CD4-positive, alpha-beta T cell treated with Interferon gamma for 1 hour (primary cell): ENCODE measurements around the gene SPACDR.
"Not testable (repeated sequence)": the region's sequence is repeated elsewhere in the genome, so short reads cannot be mapped to it uniquely, and the experiment has no call there.

Experiments used
- DNase-seq: peaks from one replicate; pipeline ENCODE4 v3.0.0-alpha.2; 2020

The SPACDR gene

DNA sequence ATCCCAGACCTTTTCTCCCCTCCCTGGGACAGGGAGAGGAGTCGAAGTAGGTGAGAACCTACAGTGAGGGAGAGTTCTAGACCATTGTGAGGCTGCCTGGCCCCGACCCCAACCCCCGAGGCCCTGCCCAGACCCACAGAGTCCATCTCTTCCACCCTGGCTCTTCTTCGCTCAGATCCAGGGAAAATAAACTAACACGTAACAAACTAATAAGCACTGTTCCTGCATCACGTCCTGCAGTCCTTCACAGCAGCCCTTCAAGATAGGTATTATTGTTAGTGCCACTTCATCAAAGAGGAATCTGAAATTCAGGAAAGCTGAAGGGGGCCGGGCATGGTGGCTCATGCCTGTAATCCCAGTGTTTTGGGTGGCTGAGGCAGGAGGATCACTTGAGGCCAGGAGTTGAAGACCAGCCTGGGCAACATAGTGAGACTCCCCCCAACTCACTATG, at the start of gene SPACDR:
Gene SPACDR, minus strand, starts transcription at position 51 of the 451 bp plus-strand sequence. CDS start 235 bp downstream, outside the sequence.
- DNase-seq: no peak

DNA sequence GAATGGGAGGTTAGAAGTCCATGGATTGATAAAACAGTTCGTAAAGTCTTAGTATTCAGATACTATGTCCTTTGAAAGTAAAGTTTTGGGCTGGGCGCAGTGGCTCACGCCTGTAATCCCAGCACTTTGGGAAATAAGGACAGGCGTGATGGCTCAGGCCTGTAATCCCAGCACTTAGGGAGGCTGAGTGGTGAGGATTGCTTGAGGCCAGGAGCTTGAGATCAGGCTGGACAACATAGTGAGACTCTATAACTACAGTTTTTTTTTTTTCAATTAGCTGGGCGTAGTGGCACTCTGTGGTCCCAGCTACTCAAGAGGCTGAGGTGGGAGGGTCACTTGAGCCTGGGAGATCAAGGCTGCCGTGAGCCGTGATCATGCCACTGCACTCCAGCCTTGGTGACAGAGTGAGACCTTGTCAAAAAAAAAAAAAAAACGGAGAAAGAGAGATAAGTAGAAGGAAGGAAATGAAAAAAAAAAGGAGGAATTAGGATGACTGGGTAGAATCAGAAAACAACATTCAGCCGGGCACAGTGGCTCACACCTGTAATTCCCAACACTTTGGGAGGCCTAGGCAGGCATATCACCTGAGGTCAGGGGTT, 49.3 kb upstream of the SPACDR start:
- DNase-seq: no peak

DNA sequence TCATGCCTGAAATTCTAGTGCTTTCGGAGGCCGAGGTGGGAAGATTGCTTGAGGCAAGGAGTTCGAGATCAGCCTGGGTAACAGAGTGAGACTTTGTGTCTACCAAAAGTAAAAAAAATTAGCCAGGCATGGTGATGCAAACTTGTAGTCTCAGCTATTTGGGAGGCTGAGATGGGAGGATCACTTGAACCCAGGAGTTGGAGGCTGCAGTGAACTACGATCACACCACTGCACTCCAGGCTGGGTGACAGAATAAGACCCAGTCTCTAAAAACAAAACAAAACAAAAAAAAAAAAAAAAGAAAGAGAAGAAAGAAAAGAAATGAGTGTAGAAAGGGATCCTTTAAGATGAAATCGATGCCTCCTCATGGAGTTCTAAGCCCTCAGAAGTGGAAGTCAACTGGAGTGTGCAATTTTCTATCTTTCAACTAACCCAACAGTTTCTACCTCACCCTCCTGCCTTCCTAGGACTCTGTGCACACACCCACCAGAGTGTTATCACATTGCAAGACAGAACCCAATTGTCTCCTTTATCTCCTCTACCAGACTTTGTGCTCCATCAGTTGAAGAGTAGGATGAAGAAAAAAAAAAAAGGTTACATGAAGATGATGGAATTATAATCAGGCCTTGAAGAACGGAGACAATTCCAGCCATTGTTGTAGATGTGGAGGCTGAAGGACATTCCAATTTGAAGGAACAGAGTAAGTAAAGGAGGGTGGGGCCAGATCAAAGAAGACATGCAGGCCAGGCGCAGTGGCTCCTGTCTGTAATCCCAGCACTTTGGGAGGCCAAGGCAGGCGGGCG, 46.6 kb upstream of the SPACDR start:
- DNase-seq: no peak

DNA sequence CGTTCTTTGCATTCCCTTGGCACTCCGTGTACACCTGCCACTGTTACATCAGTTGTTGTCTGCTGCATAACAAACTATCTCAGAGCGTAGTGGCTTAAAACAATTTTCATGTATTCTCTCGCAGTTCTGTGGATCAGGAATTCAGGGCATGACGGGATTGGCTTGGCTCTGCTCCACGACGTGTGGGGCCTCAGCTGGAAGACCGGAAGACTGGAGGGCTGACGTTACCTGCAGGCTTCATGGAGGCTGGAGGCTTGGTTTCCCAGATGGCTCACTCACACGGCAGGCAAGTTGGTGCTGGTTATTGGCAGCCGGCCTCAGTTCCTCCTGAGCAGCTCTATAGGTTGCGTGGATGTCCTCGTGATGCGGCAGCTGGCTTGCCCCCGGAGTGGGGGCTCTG, 45.2 kb upstream of the SPACDR start:
- no peak for DNase-seq

- DNase-seq: no peak
These were observed 42.4 kb upstream of the SPACDR start for GRCh38 chr7:100506356-100506923.

- DNase-seq: no peak
These were observed 41.0 kb upstream of the SPACDR start for GRCh38 chr7:100504887-100505611.

- DNase-seq: not testable (repeated sequence)
These were observed 40.0 kb upstream of the SPACDR start for GRCh38 chr7:100504031-100504430.

- DNase-seq: not testable (repeated sequence)
These were observed 36.7 kb upstream of the SPACDR start for GRCh38 chr7:100500743-100501142.

GRCh38 chr7:100496509-100496908, 32.4 kb upstream of the SPACDR start:
- no peak for DNase-seq

DNA sequence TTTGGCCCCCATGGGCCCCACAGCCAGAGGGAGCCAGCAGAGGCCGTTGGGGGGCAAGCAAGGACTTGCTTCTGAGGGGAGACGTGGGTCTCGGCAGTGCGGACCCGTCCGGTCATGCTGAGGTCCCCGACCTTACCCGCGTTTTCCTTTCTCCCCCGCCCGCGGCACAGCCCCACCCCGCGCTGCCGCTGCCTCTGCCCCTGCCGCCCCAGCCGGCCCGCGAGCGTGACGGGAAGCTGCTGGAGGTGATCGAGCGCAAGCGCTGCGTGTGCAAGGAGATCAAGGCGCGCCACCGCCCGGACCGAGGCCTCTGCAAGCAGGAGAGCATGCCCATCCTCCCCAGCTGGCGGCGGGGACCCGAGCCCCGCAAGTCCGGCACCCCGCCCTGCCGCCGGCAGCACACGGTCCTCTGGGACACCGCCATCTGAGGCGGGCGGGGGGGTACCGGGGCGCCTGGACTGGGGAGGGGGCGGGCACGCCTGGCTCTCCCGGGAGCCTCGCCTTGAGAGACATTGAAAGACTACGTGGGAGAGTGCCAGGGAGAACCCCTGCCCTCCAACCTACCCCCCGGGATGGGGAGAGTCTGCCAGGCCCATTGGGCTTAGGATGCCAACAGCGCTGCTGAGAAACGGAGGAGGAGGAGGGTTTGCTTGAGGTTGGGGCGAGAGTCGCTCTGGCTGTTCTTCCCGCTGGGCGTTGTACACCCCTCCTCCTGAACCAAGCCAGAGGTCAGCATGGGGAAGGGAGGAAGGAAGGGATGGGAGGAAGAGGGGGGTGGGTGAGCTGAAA, 29.6 kb upstream of the SPACDR start:
- peak; percentile 32 for DNase-seq

DNA sequence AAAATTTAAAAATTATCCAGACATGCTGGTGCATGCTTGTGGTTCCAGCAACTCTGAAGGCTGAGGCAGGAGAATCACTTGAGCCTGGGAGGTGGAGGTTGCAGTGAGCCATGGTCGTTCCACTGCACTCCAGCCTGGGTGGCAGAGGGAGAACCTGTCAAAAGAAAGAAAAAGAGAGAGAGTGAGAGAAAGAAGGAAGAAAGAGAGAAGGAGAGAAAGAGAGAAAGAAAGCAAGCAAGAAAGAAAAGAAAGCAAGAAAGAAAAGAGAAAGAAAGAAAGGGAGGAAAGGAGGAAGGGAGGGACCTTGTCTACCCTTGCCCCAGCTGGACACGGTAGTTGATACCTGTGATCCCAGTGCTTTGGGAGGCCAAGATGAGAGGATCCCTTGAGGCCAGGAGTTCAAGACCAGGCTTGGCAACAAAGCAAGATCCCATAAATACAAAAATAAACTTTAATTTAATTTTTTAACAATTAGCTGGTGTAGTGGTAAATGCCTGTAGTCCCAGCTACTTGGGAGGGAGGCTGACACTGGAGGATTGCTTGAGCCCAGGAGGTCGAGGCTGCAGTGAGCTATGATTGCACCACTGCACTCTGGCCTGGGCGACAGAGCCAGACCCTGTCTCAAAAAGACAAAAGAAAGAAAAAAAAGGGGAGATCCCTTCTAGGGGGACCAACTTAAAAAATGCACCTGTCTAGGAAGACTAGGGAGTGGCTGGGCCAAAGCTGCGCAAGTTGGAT, 28.8 kb upstream of the SPACDR start:
- no peak for DNase-seq

- no peak for DNase-seq
These were observed 27.1 kb upstream of the SPACDR start for GRCh38 chr7:100491192-100491578.

DNA sequence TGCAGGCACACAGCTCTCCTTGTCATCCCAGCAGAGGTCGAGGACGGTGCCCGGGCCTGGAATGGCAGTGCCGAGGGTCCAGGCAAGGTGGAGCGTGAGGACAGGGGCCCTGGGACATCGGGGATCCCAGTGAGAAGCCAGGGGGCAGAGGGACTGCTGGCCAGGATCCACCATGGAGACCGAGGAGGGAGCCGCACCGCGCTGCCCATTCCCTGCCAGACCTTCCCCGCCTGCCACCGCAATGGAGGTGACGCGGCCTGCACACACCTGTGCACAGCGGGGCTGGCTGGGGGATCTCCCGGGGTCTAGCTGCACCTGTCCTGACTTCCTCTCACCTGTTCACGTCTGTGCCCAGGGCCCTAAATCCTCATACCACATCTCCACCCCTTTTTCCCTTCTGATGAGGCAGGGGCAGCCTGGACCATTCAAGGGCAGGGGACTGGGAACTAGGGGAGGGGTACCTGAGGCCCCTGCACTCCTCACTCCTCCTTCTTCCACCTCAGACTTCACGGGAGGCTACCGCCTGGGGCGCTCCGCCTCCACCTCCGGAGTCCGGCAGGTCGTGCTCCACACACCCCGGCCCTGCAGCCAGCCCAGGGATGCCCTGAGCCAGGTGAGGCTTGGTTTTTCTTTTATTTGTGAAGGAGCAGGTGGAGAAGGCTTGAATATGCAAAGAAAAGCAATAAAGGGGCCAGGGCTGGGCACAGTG, 26.6 kb upstream of the SPACDR start:
- no peak for DNase-seq

DNA sequence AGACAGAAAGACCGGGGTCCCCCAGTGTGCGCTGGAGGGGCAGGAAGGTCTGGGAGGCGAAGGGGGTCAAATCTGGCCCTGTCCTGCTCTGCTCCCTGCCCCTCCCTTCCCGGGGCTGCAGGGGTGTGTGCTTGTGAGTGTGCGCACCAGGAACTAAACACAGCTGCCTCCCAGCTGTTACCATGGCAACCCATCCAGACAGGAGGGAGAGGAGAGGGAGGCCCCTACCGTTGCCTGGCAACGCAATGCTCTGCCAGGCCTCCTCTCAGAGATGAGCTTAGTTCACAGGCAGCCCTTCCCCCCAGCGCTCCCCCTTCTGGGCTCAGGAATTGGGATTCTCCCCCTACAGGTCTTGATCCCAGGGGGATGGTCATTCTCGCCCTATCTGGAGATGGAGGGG, 25.8 kb upstream of the SPACDR start:
- DNase-seq: peak; percentile 58

DNA sequence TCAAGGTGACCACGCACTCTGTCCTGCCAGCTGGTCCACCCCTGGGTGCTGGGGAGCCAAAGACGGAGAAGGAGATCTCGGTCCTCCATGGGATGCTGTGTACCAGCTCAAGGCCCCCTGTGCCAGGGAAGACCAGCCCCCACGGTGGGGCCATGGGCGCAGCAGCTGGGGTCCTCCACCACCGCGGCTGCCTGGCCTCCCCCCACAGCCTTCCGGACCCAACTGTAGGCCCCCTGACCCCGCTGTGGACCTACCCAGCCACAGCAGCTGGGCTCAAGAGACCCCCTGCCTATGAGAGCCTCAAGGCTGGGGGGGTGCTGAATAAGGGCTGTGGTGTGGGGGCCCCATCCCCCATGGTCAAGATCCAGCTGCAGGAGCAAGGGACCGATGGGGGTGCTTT, 25.1 kb upstream of the SPACDR start:
- no peak for DNase-seq

DNA sequence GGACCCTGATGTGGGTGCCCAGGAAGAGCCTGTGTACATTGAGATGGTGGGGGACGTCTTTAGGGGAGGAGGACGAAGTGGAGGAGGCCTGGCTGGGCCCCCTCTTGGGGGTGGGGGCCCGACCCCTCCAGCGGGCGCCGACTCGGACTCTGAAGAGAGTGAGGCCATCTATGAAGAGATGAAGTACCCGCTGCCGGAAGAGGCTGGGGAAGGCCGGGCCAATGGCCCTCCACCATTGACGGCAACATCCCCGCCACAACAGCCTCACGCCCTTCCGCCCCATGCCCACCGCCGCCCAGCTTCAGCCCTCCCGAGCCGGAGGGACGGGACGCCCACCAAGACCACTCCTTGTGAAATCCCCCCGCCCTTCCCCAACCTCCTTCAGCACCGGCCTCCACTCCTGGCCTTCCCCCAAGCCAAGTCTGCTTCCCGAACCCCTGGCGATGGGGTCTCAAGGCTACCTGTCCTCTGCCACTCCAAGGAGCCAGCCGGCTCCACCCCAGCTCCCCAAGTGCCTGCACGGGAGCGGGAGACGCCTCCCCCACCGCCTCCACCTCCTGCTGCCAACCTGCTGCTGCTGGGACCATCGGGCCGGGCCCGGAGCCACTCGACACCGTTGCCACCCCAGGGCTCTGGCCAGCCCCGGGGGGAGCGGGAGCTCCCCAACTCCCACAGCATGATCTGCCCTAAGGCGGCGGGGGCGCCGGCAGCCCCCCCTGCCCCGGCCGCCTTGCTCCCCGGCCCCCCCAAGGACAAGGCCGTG, 24.5 kb upstream of the SPACDR start:
- no peak for DNase-seq

DNA sequence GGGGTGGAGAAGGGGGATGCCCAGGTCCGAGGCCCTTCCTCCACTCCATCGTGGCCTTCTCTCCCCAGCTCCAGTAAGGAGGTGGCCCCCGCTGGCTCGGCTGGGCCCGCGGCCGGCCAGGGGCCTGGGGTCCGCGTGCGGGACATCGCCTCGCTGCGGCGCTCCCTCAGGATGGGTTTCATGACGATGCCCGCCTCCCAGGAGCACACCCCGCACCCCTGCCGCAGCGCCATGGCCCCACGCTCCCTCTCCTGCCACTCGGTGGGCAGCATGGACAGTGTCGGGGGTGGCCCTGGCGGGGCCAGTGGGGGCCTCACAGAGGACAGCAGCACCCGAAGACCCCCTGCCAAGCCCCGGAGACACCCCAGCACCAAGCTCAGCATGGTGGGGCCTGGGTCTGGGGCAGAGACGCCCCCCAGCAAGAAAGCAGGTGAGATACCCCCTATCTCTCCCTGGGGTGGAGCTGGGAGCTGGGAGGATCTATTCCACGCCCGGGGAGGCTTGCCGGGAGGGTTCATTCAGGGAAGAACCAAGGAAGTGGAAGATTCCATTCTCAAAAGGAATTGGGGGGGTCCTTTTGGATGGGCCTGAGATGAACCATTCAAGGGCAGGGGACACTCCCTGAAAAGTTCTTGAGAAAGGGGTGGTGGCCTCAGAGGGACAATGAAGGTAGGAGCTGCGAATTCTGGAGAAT, 22.8 kb upstream of the SPACDR start:
- no peak for DNase-seq

- DNase-seq: no peak
These were observed 22.1 kb upstream of the SPACDR start for GRCh38 chr7:100486111-100486636.

DNA sequence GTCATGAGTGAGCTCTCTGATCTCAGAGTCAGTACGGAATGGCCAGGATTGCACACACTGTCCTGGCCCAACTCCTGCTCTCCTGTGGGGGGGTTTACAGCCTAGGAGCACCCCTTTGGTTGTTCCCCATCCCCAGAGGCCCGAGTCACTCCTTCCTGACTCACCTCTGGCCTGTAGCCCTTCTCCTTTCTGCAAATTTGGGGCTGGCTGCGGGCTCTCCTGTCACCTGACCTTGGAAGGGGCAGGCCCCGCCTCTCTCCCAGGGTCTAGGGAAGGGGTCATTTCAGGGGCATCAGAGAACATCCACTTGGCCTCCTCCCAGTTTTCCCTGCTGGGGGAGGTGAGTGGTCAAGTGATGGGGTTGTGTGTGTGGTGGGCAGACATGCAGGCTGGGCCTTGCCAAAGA, 21.4 kb upstream of the SPACDR start:
- DNase-seq: no peak

- DNase-seq: no peak
These were observed 20.6 kb upstream of the SPACDR start for GRCh38 chr7:100484673-100485045.
